Testis (tissue), 2 donors: ENCODE measurements around the gene SLC18A2.

Experiments used
- CTCF ChIP-seq, 3 experiments: fragments of 450-650 bp in 2 of 3; fragments of 200-600 bp in 1 of 3; sonication (generic) in 1 of 3; IDR thresholded peaks; one replicate each; pipeline ENCODE4 v1.5.1; 2016 to 2019; ENCODE audit warnings: antibody characterized with exemption in 3 of 3, mild to moderate bottlenecking in 2 of 3, moderate library complexity in 1 of 3
- POLR2A ChIP-seq: fragments of 450-650 bp; IDR thresholded peaks from one replicate; pipeline ENCODE4 v1.6.1; 2017; ENCODE audit warnings: antibody characterized with exemption, mild to moderate bottlenecking, moderate library complexity

- TF ChIP-seq POLR2A (no peak), CTCF (IDR thresholded peaks at IDR 0.05) (no peak)
Observed at GRCh38 chr10:117311261-117311660, 70.3 kb downstream of the SLC18A2 start.
